ENCODE results near the gene TADA2B.
"Not testable (repeated sequence)": the region's sequence is repeated elsewhere in the genome, so short reads cannot be mapped to it uniquely, and the experiment has no call there.

The TADA2B gene

DNA sequence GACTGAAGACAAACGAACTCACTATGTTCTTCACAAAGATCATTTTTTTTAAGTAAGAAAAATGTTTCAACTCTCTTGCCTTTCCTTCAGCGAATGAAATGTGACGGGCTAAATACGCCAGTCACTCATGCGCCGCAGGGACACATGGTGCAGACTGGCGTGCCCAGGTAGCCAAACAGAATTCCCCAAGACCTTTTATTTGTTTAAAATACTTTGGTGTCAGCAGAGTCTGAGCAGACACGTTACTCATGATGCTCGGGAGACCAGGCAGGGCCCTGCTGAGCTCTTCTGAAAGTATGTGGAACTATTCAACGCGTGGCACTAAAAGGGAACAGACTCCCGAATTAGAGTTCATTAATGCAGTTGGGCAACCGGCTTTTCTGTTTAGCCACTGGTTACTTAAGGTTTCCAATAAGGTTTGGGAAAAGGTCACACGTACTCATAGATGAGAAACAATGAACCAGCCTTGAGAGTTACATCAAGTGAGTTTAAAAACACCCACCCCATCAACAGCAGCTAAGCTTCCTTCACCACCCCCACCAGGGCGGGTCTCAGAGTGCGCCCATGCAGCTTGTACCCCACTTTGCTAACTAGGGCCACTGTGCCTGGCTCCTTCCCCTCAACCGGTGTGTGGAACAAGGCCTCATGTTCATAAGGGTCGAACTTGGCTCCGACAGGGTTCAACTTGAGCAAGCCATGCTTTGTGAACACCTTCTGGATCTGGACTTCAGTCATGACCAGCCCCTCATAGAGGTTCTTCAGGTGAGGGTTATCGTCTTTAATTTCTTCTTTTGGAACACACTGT lies 17.4 kb downstream of the TADA2B start:
- no peak for DNase-seq (ENCODE audit: low spot score)

DNA sequence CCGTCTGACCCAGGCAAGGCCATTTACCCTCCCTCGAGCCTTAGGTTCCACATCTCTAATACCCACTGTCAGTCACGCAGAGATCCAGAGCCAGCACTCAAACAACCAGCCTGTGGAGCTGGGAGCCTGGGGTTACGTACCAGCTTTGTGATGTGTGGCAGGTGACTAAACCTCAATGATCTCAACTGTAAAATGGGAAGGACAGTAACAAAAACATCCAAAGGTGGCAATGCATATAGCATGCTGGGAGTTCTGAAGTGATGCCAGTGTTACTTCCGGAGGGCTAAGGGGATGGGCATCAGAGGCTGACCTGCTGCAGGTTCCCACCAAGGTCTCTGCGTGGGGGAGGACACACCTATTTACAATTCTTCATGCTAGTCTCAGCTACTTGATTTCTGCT lies 18.6 kb downstream of the TADA2B start:
- DNase-seq (ENCODE audit: low spot score), result no peak

DNA sequence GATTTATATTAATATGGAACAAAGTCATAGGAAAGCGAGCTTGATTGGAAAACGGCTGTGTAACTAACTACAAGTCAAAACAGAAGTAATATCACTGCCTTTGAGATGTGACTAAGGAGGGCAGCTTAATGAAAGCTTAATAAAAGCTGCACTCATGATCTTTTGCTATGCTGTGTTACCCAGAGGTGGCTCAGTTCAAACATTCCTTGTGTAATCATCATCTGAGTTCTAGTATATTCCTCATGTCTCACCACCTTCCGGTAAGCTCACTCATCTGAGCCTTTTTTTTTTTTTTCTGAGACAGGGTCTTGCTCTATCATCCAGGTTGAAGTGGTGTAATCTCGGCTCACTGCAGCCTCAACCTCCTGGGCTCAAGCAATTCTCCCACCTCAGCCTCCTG lies 19.6 kb downstream of the TADA2B start:
- DNase-seq (ENCODE audit: low spot score), result no peak

DNA sequence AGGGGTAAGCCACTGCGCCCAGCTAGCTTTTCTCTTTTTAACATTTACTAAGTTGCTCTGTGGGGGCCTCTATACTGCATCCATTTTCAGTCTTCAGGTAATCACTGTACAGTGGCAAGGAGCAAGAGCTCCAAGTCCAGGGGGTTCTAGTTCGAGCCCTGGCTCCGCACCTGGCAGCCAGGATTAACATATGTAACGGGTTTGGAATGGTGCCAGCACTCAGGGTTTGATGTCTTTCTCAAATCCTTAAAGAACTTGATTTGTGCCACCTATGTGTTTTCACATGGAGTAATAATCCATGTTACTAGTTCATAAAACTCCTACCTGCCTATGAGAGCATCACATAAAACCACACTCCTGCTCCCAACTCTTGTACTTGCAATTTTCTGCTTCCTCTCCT lies 20.2 kb downstream of the TADA2B start:
- no peak for DNase-seq (ENCODE audit: low spot score)

DNA sequence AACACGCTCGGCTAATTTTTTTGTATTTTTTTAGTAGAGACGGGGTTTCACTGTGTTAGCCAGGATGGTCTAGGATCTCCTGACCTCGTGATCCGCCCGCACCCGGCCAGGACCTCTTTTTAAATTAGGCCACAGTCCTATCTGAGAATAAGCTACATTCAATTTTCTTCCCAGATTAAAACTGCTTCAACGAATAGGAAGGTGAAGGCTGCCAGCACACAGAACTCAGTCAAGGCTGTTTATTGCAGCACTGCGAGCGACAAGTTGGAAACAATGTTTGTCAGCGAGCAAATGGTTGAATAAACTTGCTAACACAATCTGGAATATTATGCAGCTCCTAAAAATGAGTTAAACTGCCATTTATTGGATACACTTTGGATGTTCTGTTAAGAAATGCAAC lies 22.8 kb downstream of the TADA2B start:
- DNase-seq (ENCODE audit: low spot score), result no peak

DNA sequence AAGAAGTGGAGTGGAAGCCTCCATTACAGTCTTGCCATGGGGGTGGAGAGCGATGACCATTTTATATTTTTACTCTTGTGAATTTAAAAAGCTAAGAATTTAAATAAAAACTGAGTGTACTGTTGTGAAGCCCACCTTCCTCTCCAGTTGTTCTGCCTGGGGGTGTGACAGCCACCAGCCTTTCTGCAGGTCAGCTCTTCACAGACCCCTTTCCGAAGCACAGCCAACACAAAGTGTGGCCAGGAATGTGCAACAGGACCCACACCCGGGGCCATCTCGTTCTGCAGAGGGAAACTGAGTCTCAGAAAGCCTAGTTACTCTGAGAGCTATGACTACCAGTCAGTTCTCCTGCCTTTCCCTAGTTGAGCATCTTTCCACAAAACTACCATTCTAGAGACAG lies 23.3 kb downstream of the TADA2B start:
- no peak for DNase-seq (ENCODE audit: low spot score)

DNA sequence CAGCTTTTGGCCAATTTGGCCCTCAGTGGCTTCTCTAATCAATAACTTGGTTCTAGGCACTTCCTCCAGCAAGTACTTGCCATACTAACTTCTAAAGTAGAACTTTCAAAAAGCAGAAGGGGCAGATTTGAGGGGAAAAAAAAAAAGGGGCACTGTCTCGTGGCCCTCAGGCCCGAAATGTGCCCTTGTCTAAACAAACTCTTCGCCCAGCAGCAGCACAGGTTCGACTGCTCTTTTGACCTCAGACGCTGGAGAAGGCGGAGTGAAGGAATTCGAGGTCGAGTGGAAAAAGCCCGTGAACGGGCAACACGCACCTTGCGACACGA lies 23.9 kb downstream of the TADA2B start:
- no peak for DNase-seq (ENCODE audit: low spot score)

DNA sequence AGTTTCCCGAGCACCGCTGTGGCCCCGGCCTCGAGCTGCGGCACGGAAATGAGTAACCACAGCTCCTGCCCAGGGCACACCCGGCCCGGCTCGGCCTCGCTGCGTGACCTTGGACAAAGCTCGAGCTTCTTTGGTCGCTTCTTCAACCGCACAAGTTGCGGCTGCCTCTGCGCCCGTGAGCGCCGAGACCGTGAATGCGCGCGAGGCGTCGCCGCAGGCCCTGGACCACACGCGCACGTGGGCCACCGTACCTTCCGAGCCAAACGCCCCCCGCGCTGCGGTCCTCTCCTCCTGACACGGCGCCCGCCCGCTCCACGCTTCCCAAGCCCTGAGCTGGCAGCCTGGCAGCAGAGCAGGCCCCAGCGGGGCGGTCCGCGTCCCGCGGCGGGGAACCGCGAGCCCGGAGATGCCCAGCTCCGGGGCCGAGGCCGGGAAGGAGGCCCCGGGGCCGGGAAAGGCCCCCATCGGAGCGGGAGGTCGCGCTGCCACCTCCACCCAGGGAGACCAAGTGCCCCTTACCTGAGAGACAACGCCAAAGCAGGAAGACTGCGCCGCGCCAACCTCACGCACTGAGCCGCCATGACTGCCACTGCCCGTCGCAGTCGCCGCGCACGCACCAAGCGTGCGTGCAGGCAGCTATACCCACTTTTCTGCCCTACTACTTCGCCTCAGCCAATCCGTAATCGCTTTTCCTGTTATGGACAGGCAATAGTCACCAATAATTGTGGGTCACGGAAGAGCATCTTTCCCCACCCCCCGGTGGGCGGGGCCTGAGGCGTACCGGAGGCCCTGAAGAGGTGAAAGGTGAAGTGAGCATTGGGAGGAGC lies 24.5 kb downstream of the TADA2B start, which contains the start of gene GRPEL1:
Gene GRPEL1 (minus strand): TSS at position 613 of the 827 bp plus-strand sequence. CDS start 32 bp downstream, at position 581.
- DNase-seq (ENCODE audit: low spot score), result peak; percentile 100

DNA sequence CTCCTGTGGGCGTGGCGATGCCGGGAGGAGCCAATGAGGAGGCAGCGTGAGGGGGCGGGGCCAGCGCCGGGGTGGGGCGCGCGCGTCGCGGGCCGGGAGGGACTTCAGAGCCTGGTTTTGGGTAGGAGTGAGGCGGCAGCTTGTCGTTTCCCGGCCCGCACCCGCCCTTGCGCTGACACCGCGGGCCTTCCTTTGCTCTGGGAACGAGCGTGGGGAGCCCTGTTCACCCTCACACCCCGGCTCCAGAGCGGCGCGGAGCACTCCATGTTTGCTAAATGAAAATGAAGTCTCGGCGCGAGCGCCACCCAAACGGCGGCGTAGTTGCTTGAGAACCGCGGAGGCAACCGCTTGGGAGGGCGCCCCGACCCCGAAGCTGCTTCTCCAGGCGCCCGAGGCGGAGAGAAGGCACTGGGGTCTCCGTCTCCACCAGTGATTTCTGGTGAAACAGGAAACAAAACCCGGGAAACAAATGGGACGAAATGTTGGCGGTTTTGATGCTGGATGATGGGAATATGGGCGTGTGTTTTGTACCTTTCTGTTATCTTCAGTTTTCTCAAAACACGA lies 25.2 kb downstream of the TADA2B start:
- no peak for DNase-seq (ENCODE audit: low spot score)

DNA sequence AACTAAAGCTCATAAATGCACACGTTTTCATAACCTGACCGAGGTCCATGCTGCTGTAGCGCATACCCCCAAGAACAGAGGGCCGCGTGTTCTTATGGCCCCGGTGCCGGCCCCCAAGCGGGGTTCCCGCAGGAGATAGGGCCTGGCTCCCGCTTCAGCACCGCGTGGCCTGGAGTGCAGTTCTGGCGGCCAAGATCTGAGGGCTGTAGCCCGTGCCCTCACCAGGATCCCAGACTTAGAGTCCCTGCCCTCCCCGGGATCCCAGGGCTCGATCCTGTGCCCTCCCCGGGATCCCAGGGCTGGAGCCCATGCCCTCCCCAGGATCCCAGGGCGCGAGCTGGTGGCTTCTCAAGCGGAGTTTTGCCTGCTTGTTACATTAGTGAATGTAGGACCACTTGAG lies 25.7 kb downstream of the TADA2B start:
- no peak for DNase-seq (ENCODE audit: low spot score)

DNA sequence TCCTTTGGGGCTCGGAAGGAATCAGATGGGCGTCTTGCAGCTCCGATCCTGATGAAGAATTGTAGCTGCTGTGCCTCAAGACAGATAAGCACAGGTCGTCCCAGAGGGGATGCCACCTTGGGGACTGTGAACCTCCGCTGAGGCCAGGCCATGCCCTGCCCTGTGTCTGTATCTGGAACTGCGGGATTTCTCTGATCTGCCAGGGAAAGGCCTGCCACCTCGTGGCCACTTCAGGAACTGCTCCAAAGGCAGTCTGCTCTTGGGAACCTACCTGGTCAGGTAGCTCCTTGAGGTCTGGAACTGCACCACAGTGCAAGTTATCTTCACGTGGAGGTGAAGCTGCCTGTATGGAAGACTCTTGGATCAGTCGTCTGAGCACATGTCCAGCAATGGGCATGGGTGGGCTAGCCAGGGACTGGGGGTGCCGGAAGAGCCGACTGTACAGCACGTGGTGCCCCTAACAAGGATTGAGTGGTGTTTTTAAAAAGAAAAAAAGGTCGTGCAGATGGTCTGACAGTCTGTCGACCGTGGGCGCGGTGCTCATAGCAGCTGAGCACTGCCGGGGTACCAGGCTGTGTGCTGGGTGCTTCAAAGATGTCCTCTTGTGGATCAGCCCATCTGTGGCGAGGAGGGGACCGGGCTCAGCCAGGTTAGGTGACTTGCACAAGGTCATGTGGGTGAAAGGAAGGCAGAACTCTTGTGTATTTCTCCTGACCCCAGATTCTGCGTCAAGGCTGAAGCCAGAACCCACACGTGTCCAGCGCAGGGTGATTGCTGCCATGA lies 27.7 kb downstream of the TADA2B start:
- peak; percentile 85 for DNase-seq (ENCODE audit: low spot score)

DNA sequence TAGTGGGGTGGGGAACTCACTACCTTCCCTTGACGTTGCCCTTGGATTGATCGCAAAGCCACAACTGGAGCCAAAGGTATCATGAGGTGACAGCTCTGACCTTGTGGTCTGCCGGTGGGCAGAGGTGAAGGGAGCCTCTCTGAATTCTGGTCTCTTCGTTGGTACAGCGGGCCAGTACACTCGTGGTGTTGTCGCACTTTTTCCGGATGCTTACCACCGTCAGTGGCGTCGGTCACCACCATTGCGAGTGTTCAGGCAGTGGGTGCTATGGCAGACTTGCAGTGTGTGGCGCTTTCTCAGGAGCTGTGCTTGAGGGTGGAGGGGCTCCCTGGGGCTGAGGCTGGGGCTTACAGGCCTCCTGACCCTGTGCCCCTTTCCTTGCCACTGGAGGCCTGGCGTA lies 29.9 kb downstream of the TADA2B start:
- DNase-seq (ENCODE audit: low spot score), result no peak

DNA sequence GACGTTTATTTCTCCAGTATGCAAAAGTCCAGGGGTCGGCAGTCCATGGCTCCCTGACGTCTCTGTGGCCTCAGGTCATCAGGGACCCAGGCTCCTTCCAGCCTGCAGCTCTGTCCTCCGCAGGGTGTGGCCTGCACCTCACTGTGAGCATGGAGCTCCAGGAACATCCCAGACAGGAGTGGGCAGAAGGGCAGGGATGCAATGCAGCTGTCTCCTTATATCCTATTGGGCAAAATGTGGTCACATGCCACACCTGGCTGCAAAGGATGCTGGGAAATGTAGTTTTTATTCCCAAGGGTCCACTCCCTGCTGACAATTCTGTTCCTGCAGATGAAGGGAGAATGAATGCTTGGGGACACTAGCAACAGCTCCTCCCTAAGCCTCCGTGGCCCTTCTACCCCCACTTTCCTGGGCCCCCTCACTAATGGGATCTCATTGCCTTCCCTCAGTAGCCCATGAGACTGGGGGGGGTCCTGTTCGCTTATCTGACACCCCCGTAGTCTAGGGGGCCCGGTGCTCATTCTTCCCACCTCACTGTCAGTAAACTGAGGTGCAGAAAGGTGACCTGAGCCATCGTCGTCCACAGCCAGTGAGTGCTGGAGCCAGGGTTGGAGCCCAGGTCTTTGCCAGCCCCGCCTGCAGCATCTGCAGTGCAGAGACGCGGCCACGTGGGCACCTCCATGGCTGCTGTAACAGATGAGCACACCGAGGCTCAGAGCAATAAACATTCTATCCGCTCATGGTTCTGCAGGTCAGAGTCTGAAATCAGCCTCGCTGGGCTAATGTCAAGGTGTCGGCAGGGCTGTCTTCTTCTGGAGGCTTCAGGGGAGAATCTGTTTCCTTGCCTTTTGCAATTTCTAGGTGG lies 30.6 kb downstream of the TADA2B start:
- DNase-seq (ENCODE audit: low spot score), result peak; percentile 48

DNA sequence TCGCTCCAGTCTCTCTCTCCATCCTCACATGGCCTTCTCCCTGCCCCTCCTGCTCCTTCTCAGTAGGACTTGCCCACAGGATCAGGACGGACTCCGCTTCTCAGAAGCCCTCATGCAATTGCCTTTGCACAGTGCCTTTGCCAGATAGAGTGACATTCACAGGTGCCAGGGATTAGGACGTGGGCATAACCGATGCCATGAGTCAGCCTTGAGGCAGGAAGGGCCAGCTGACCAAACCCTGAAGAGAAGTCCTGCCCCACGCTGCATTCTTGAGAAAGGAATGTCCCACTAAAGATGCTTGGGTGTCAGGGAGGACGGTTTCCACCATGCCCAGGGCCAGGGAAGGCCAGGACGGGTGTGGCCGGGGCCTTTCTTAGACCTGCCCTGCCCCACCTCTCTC lies 31.3 kb downstream of the TADA2B start:
- DNase-seq (ENCODE audit: low spot score), result no peak

DNA sequence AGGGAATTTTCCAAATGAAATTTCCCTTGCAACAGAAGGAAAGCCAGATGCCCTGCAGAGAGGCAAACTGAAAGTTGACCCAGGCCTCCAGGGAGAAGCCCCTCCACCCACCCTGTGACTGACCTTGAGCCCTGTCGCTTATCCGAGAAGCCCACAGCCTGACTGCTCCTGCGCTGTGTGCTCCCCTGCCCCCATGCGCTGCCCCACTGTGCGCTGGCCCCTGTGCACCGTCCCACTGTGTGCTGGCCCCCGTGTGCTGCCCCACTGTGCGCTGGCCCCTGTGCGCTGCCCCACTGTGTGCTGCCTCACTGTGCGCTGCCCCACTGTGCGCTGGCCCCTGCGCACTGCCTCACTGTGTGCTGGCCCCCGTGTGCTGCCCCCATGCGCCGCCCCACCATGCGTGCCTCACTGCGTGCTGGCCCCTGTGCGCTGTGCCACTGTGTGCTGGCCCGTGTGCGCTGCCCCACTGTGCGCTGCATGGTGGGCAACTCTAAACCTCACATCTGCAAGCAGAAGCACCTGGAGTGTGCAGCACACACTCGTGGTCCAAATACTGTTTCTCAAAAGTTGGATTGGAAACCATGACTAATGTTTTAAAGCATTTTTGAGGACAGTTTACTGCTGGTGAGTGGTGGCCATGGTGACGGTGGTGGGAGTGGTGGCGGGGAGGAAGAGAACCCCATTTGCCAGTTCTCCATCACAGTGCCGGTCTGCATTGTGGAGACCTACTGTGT lies 33.0 kb downstream of the TADA2B start:
- no peak for DNase-seq (ENCODE audit: low spot score)

DNA sequence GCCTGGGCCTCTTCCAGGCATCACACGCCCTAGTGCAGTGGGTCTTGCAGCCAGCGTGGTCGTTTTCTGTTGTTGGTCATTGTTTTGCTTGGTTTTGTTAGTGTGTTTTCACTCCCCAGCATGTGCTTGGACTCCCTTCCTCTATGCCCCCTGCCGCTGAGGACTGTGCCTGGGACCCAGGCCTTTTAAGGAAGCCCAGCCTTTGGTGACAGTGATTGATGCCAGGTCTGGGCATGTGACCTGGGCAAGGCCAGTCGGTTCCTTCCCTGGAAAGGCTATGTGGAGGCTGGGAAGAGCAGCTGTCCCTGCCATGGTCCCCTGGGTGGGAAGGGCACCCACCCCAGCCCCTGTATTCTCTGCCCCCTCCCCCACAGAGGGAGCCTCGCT lies 33.5 kb downstream of the TADA2B start:
- no peak for DNase-seq (ENCODE audit: low spot score)

DNA sequence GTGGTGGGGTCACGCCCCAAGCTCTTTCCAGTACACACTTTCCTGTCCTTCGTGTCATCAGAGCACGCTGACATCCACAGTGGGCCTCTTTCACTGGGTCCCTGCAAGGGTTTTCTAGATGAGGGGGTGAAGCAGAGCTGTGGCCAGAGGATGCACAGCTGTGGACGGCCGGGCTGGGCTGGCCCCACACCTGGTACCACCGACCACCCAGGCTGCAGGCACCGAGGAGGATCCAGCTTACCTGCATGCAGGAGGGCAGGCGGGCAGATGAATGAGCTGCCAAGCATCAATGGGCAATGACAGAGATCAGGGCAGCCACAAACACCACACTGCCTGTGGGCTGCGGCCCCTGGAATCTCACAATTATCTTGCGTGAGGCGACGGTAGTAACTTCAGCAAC lies 34.2 kb downstream of the TADA2B start:
- no peak for DNase-seq (ENCODE audit: low spot score)

DNA sequence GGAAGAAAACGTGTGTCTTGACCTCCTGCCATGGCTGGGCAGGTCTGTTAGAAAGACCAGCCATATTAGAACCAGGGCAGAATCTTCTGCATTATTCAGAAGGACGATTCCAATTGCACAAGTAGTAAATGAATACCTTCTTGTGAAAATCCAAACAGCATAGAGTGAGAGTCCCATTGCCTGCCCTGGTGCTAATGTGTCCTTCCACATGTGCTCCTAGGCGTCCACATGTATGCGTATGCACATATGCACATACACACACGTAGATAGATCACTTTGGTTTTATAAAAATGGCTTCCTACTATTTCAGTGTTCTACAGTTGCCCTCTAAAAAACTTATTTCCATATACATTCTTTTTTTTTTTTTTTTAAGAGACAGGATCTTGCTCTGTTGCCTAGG lies 34.9 kb downstream of the TADA2B start:
- no peak for DNase-seq (ENCODE audit: low spot score)

DNA sequence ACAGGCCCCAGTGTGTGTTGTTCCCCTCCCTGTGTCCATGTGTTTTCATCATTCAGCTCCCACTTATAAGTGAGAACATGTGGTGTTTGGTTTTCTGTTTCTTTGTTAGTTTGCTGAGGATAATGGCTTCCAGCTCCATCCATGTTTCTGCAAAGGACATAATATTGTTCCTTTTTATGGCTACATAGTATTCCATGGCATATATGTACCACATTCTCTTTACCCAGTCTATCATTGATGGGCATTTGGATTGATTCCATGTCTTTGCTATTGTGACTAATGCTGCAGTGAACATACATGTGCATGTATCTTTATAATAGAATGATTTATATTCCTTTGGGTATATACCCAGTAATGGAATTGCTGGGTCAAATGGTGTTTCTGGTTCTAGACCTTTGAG lies 36.3 kb downstream of the TADA2B start:
- DNase-seq (ENCODE audit: low spot score), result not testable (repeated sequence)

DNA sequence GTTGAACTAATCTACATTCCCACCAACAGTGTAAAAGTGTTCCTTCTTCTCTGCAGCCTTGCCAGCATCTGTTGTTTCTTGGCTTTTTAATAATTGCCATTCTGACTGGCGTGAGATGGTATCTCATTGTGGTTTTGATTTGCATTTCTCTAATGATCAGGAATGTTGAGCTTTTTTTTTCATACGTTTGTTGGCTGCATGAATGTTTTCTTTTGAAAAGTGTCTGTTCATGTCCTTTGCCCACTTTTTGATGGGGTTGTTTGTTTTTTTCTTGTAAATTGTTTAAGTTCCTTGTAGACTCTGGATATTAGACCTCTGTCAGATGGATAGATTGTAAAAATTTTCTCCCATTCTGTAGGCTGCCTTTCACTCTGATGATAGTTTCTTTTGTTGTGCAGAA lies 36.7 kb downstream of the TADA2B start:
- DNase-seq (ENCODE audit: low spot score), result not testable (repeated sequence)

Data from Ammon's horn (tissue), 1 donor.